H9 (cell line): Measurements from ENCODE around the gene STON2. TPM values are rescaled to one million over a fixed set of nuclear protein-coding genes. Genes with fewer than 3 reads are reported as not detected.

Source experiments
- DNase-seq: peaks from one replicate; pipeline ENCODE4 v3.0.0-alpha.2; 2017
- H2AFZ ChIP-seq: one replicate; pipeline ENCODE4 v1.6.1; 2013; ENCODE audit warnings: mild to moderate bottlenecking, low read length, control low read depth, moderate library complexity
- H2AK5ac ChIP-seq: 2 replicates; pipeline ENCODE4 v1.6.1; 2013; ENCODE audit warnings: low read length, control low read depth, mixed read lengths; ENCODE audit not compliant: insufficient read length
- H2BK120ac ChIP-seq: one replicate; pipeline ENCODE4 v1.6.1; 2013; ENCODE audit warnings: low read depth, mild to moderate bottlenecking, low read length, control low read depth, inconsistent platforms; ENCODE audit not compliant: poor library complexity, severe bottlenecking
- H2BK12ac ChIP-seq: 2 replicates; pipeline ENCODE4 v1.6.1; 2013; ENCODE audit warnings: low read length, control low read depth, mixed read lengths, low read depth; ENCODE audit not compliant: insufficient read length
- H2BK15ac ChIP-seq: 2 replicates; pipeline ENCODE4 v1.6.1; 2013; ENCODE audit warnings: low read depth, low read length, control low read depth
- H2BK20ac ChIP-seq: one replicate; pipeline ENCODE4 v1.6.1; 2013; ENCODE audit warnings: low read depth, mild to moderate bottlenecking, low read length, control low read depth, inconsistent platforms; ENCODE audit not compliant: poor library complexity, severe bottlenecking
- H2BK5ac ChIP-seq: 2 replicates; pipeline ENCODE4 v1.6.1; 2013; ENCODE audit warnings: low read length, control low read depth, mixed read lengths; ENCODE audit not compliant: insufficient read length
- H3K14ac ChIP-seq: 2 replicates; pipeline ENCODE4 v1.6.1; 2013; ENCODE audit warnings: low read length, control low read depth; ENCODE audit not compliant: insufficient read depth
- H3K18ac ChIP-seq: 2 replicates; pipeline ENCODE4 v1.6.1; 2013; ENCODE audit warnings: low read depth, mild to moderate bottlenecking, mixed read lengths, low read length, control low read depth; ENCODE audit not compliant: insufficient read length
- H3K23ac ChIP-seq: 2 replicates; pipeline ENCODE4 v1.6.1; 2013; ENCODE audit warnings: low read length, control low read depth, mixed read lengths, low read depth; ENCODE audit not compliant: insufficient read length
- H3K23me2 ChIP-seq: 2 replicates; pipeline ENCODE4 v1.6.1; 2013; ENCODE audit warnings: low read depth, mild to moderate bottlenecking, mixed read lengths, low read length, control low read depth; ENCODE audit not compliant: insufficient read length, poor library complexity, severe bottlenecking
- H3K27ac ChIP-seq: 2 replicates; pipeline ENCODE4 v1.5.1; 2013; ENCODE audit warnings: low read length, control low read depth, mixed read lengths, low read depth; ENCODE audit not compliant: insufficient read length
- H3K27me3 ChIP-seq: 2 replicates; pipeline ENCODE4 v1.6.1; 2013; ENCODE audit warnings: low read length, control low read depth, inconsistent platforms; ENCODE audit not compliant: insufficient read depth
- H3K4ac ChIP-seq: 2 replicates; pipeline ENCODE4 v1.6.1; 2013; ENCODE audit warnings: low read depth, mild to moderate bottlenecking, control low read depth, inconsistent platforms, low read length, moderate library complexity
- H3K4me1 ChIP-seq: 2 replicates; pipeline ENCODE4 v1.6.1; 2013; ENCODE audit warnings: low read length, control low read depth, inconsistent platforms; ENCODE audit not compliant: insufficient read depth
- H3K4me2 ChIP-seq: 2 replicates; pipeline ENCODE4 v1.6.1; 2013; ENCODE audit warnings: low read length, control low read depth, mixed read lengths; ENCODE audit not compliant: insufficient read length, insufficient read depth
- H3K56ac ChIP-seq: 2 replicates; pipeline ENCODE4 v1.6.1; 2013; ENCODE audit warnings: low read depth, mild to moderate bottlenecking, mixed read lengths, low read length, control low read depth; ENCODE audit not compliant: insufficient read length
- H3K79me1 ChIP-seq: 2 replicates; pipeline ENCODE4 v1.6.1; 2013; ENCODE audit warnings: low read depth, mild to moderate bottlenecking, moderate library complexity, low read length, control low read depth, inconsistent platforms; ENCODE audit not compliant: insufficient read depth, poor library complexity, severe bottlenecking
- H3K79me2 ChIP-seq: 2 replicates; pipeline ENCODE4 v1.6.1; 2013; ENCODE audit warnings: low read length, control low read depth, inconsistent platforms; ENCODE audit not compliant: insufficient read depth
- H3K9ac ChIP-seq: 2 replicates; pipeline ENCODE4 v1.6.1; 2013; ENCODE audit warnings: low read length, control low read depth, mixed read lengths; ENCODE audit not compliant: insufficient read length; ENCODE audit errors: extremely low read depth
- H3K9me3 ChIP-seq: one replicate; pipeline ENCODE4 v1.6.1; 2013; ENCODE audit warnings: low read depth, low read length, inconsistent platforms; ENCODE audit not compliant: control insufficient read depth
- H3T11ph ChIP-seq: one replicate; pipeline ENCODE4 v1.6.1; 2013; ENCODE audit warnings: mild to moderate bottlenecking, low read length, control low read depth, inconsistent platforms
- H4K20me1 ChIP-seq: one replicate; pipeline ENCODE4 v1.6.1; 2013; ENCODE audit not compliant: control insufficient read depth, insufficient read length, insufficient read depth
- H4K5ac ChIP-seq: 2 replicates; pipeline ENCODE4 v1.6.1; 2013; ENCODE audit warnings: low read depth, mild to moderate bottlenecking, mixed read lengths, low read length, control low read depth; ENCODE audit not compliant: insufficient read length
- H4K8ac ChIP-seq: replicated peaks from 2 replicates; pipeline ENCODE4 v1.6.1; 2013; ENCODE audit warnings: low read length, control low read depth, mixed read lengths, low read depth; ENCODE audit not compliant: insufficient read length
- H4K91ac ChIP-seq: 2 replicates; pipeline ENCODE4 v1.6.1; 2013; ENCODE audit warnings: low read depth, mild to moderate bottlenecking, moderate library complexity, mixed read lengths, low read length, control low read depth; ENCODE audit not compliant: insufficient read length
- H3K27ac Mint-ChIP-seq, 3 experiments: 2 replicates in 2 of 3; 3 replicates in 1 of 3; pipeline ENCODE4 v1.8.0; 2020 to 2021; ENCODE audit warnings: mixed read lengths in 3 of 3, mild to moderate bottlenecking in 1 of 3, moderate library complexity in 1 of 3
- H3K27me3 Mint-ChIP-seq: 2 replicates; pipeline ENCODE4 v1.8.0; 2021; ENCODE audit warnings: low read depth, mild to moderate bottlenecking, moderate library complexity, mixed read lengths
- H3K36me3 Mint-ChIP-seq, 3 experiments: 2 replicates in 2 of 3; 3 replicates in 1 of 3; pipeline ENCODE4 v1.8.0; 2020 to 2021; ENCODE audit warnings: low read depth in 3 of 3, mixed read lengths in 3 of 3; ENCODE audit not compliant: insufficient read depth in 1 of 3
- H3K4me1 Mint-ChIP-seq, 2 experiments: 2 replicates each; pipeline ENCODE4 v1.8.0; 2020; ENCODE audit warnings: mixed read lengths in 2 of 2
- H3K4me3 Mint-ChIP-seq, 2 experiments: 2 replicates in 1 of 2; 3 replicates in 1 of 2; pipeline ENCODE4 v1.8.0; 2020 to 2021; ENCODE audit warnings: mild to moderate bottlenecking in 2 of 2, mixed read lengths in 2 of 2, moderate library complexity in 1 of 2
- H3K9me3 Mint-ChIP-seq, 2 experiments: 2 replicates in 1 of 2; 3 replicates in 1 of 2; pipeline ENCODE4 v1.8.0; 2020; ENCODE audit warnings: mild to moderate bottlenecking in 2 of 2, mixed read lengths in 2 of 2, moderate library complexity in 1 of 2
- WGBS: extraction: QIAGEN DNeasy Blood & Tissue Kit; methylation state at CpG from one replicate; pipeline ENCODE4 v1.1.7; 2013; ENCODE audit warnings: missing lambda C conversion rate, low lambda C conversion rate, mixed read lengths; ENCODE audit not compliant: insufficient read length; ENCODE audit errors: extremely low coverage; 5-methylcytosine and 5-hydroxymethylcytosine counted together
- total RNA-seq: library from RNA; stranded (reverse); gene quantifications from 2 replicates; pipeline ENCODE4 v1.2.1, GENCODE V29; 2021
- TF ChIP-seq, protein P1 (sequence below): fragments of 200-600 bp; sonication (generic); conservative IDR thresholded peaks from 3 replicates; pipeline ENCODE4 v1.8.0; 2021; ENCODE audit warnings: antibody characterized with exemption, mild to moderate bottlenecking

STON2 gene
- total RNA-seq, 1 experiment from 2014 or later, result 62.9 TPM

DNA sequence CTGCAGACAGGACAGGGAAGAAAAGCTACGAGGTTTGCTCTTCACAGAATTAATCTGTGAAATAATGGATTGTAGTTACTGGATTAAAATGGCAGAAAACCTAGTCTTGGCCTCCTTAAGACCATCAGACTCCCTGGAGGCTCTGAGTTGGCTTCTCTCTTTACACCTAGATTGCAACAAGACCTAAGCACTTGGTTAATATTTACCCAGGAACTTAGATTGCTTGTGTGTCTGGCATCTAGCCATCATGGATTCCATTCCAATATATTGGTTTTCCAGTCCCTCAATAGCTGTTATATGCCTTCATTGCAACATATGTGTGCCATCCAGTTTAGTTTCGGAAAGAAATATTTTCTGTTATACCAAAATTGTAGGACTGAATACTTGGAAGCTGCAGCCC lies 177.4 kb downstream of the STON2 start:
- Histone ChIP-seq H2BK15ac (no peak overlapping the region), H2BK5ac (no peak overlapping the region), H3T11ph (no peak overlapping the region), H3K4me1 (no peaks in the 10 kb centered on the region; the same call in none of the 2 replicates), H3K56ac (no peak overlapping the region), H3K79me2 (peaks cover 5% of the 10 kb centered on the region; the same call in 1 of the 2 replicates), H3K27me3 (no peaks in the 10 kb centered on the region; the same call in 1 of the 2 replicates), H2BK120ac (no peak overlapping the region), H3K27ac (no peak overlapping the region), H4K20me1 (no peaks in the 10 kb centered on the region), H4K5ac (no peak overlapping the region), H3K79me1 (no peaks in the 10 kb centered on the region), H3K18ac (no peak overlapping the region), H2AFZ (no peak overlapping the region), H2BK12ac (no peak overlapping the region), H4K91ac (no peak overlapping the region), H4K8ac (no peak overlapping the region), H2BK20ac (no peak overlapping the region), H2AK5ac (no peak overlapping the region), H3K4ac (no peak overlapping the region), H3K9me3 (no peaks in the 10 kb centered on the region), H3K14ac (no peak overlapping the region), H3K23ac (no peak overlapping the region), H3K9ac (peak overlapping the region; percentile 39), H3K23me2 (peaks cover 7% of the 10 kb centered on the region), H3K4me2 (no peak overlapping the region)
- peaks cover 4 to 6% (median 4%) of the 10 kb centered on the region in 3 experiments; a peak in 6 of 7 replicates for H3K36me3 Mint-ChIP-seq
- H3K27me3 Mint-ChIP-seq, result peaks cover 3% of the 10 kb centered on the region; the same call in 1 of the 2 replicates
- H3K27ac Mint-ChIP-seq, result peak overlapping the region in 1 of 3 experiments; percentile 46; a peak in 1 of 7 replicates
- WGBS, result no CpG with 5 or more reads among the region's 2 CpGs
- DNase-seq, result no peak
- peak overlapping the region in 1 of 2 experiments; percentile 57; a peak in 1 of 5 replicates for H3K4me3 Mint-ChIP-seq
- TF ChIP-seq, protein P1, sequence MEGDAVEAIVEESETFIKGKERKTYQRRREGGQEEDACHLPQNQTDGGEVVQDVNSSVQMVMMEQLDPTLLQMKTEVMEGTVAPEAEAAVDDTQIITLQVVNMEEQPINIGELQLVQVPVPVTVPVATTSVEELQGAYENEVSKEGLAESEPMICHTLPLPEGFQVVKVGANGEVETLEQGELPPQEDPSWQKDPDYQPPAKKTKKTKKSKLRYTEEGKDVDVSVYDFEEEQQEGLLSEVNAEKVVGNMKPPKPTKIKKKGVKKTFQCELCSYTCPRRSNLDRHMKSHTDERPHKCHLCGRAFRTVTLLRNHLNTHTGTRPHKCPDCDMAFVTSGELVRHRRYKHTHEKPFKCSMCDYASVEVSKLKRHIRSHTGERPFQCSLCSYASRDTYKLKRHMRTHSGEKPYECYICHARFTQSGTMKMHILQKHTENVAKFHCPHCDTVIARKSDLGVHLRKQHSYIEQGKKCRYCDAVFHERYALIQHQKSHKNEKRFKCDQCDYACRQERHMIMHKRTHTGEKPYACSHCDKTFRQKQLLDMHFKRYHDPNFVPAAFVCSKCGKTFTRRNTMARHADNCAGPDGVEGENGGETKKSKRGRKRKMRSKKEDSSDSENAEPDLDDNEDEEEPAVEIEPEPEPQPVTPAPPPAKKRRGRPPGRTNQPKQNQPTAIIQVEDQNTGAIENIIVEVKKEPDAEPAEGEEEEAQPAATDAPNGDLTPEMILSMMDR, result no peak
- peaks cover 0 to 5% of the 10 kb centered on the region in 2 experiments; a peak in 3 of 5 replicates for H3K9me3 Mint-ChIP-seq
- H3K4me1 Mint-ChIP-seq, result peaks cover 20% of the 10 kb centered on the region in 2 experiments
